Activated naive CD4-positive, alpha-beta T cell treated with anti-CD3 and anti-CD28 coated beads, Interleukin-2, amount 50 U/mL, for 72 hours (primary cell): ENCODE results near the gene ADAMTSL4. TPM values are rescaled to one million over a fixed set of nuclear protein-coding genes. Genes with fewer than 3 reads are reported as not detected.
"Not testable (repeated sequence)": the region's sequence is repeated elsewhere in the genome, so short reads cannot be mapped to it uniquely, and the experiment has no call there.

Experiments
- ATAC-seq, 2 donors: fragments of 150-1000 bp; cut with Tn5 transposase; 2 replicates each; pipeline ENCODE4 v1.10.0; 2021; ENCODE audit warnings: mild to moderate bottlenecking in 2 of 2, moderate library complexity in 2 of 2
- DNase-seq, 2 donors: peaks; one replicate each; pipeline ENCODE4 v3.0.0; 2021 to 2022; ENCODE audit warnings: low spot score in 2 of 2
- H3K27ac Mint-ChIP-seq, 2 donors: one replicate each; pipeline ENCODE4 v1.8.0; 2022; ENCODE audit warnings: mild to moderate bottlenecking in 2 of 2, mixed read lengths in 2 of 2
- H3K36me3 Mint-ChIP-seq, 2 donors: one replicate each; pipeline ENCODE4 v1.8.0; 2022; ENCODE audit warnings: mixed read lengths in 2 of 2
- H3K9me3 Mint-ChIP-seq, 2 donors: one replicate each; pipeline ENCODE4 v1.8.0; 2022; ENCODE audit warnings: mixed read lengths in 2 of 2
- total RNA-seq, 2 donors: library from RNA; stranded (reverse); gene quantifications; one replicate each; pipeline ENCODE4 v1.2.3, GENCODE V29; 2022

The ADAMTSL4 gene
- total RNA-seq, 2 donors from 2014 or later, result 0.96 to 2.9 TPM

DNA sequence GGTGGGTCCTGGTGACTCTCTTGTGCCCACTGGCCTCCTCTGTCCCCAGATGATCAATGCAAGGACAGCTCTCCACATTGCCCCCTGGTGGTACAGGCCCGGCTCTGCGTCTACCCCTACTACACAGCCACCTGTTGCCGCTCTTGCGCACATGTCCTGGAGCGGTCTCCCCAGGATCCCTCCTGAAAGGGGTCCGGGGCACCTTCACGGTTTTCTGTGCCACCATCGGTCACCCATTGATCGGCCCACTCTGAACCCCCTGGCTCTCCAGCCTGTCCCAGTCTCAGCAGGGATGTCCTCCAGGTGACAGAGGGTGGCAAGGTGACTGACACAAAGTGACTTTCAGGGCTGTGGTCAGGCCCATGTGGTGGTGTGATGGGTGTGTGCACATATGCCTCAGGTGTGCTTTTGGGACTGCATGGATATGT is 10.8 kb downstream of the ADAMTSL4 start:
- Mint-ChIP-seq H3K9me3 (no peaks in the 10 kb centered on the region), H3K27ac (peak overlapping the region; percentile 68 to 100), H3K36me3 (no peaks in the 10 kb centered on the region)
- ATAC-seq, result peak in 1 of 2 donors; percentile 19
- DNase-seq, result peak; percentile 76 to 86

DNA sequence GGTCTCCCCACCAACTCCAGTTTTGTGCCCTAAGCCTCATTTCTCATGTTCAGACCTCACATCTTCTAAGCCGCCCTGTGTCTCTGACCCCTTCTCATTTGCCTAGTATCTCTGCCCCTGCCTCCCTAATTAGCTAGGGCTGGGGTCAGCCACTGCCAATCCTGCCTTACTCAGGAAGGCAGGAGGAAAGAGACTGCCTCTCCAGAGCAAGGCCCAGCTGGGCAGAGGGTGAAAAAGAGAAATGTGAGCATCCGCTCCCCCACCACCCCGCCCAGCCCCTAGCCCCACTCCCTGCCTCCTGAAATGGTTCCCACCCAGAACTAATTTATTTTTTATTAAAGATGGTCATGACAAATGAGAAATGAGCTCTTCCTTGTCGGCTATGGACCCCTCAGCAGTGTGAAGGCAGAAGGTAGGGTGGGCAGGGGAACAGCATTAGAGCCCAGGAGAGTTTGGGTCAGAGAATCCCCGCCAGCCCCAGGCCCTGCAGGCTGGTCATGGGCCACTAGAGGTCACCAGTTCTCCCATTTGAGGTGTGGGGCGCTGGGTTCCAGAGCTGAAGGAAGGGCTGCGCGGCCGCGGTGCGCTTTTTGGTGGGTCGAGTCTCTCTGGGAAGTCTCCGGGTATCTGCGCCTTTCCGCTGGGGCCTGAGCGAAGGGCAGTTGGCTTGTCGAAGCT is 11.5 kb downstream of the ADAMTSL4 start:
- DNase-seq, result peak; percentile 87 to 91
- ATAC-seq, result peak; percentile 38
- H3K36me3 Mint-ChIP-seq, result no peaks in the 10 kb centered on the region
- H3K9me3 Mint-ChIP-seq, result no peaks in the 10 kb centered on the region
- peak overlapping the region; percentile 100 for H3K27ac Mint-ChIP-seq

DNA sequence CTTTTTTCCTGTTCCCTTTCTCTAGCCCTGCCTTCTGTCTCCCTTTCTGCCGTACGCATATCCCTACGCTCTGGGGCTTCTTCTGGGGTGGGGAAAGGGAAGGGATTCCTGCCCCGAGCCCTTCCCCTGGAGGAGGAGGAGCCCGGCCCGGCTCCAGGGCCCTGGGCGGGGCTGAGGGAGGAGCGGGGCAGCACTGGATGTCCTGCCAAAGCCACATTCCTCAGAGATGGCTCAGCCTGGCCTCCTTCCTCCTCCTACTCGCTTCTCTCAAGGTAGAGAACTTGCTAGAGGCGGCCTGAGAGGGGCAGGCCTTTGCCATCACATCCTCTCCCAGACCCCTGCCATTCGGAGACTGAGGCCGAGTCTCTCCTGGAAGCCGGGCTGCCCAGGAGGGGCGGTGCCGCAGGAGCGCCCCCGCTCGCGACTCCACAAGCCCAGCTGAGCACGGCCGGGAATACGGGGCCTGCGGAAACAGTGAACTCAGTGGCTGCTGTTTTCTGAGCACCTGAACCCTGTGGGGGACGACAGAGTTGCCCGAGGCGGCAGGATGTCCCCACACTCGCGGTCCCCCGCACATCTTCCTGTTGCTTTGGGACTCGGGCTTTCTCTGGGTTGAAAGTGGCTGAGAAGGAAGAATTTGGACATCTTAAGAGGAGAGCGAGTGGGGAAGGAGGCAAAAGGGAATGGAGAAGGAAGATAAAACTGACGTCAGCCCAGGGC is 12.2 kb downstream of the ADAMTSL4 start:
- ATAC-seq (peak; percentile 42 to 49), DNase-seq (peak; percentile 73 to 85)
- Mint-ChIP-seq H3K36me3 (no peaks in the 10 kb centered on the region), H3K27ac (peak overlapping the region; percentile 100), H3K9me3 (no peaks in the 10 kb centered on the region)

DNA sequence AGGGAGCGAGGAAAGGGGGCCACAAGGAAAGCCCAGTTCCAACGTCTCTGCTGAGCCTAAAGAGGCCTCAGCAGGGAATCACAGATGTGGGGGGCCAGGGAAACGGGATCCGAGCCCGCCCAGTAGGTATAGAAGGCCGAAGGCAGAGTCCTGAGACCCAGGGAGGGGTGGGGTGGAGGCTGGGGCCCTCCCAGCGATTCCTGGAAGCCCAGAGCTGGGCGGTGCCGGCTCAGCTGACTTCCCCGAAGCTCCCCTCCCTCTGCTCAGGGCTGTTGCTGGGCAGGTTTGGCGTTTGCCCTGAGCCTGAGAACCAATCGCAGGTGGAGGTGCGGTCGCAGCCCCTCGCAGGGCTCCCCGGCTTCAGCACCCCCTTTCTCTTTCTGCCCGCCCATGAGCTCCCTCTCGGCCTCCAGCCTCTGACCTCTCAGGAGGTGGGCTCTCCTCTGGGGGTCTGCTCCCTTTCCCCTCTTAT is 12.8 kb downstream of the ADAMTSL4 start:
- H3K27ac Mint-ChIP-seq, result peak overlapping the region; percentile 100
- peaks cover 0 to 1% of the 10 kb centered on the region in 2 donors for H3K36me3 Mint-ChIP-seq
- peak; percentile 58 to 60 for ATAC-seq
- no peaks in the 10 kb centered on the region for H3K9me3 Mint-ChIP-seq
- peak; percentile 90 for DNase-seq

DNA sequence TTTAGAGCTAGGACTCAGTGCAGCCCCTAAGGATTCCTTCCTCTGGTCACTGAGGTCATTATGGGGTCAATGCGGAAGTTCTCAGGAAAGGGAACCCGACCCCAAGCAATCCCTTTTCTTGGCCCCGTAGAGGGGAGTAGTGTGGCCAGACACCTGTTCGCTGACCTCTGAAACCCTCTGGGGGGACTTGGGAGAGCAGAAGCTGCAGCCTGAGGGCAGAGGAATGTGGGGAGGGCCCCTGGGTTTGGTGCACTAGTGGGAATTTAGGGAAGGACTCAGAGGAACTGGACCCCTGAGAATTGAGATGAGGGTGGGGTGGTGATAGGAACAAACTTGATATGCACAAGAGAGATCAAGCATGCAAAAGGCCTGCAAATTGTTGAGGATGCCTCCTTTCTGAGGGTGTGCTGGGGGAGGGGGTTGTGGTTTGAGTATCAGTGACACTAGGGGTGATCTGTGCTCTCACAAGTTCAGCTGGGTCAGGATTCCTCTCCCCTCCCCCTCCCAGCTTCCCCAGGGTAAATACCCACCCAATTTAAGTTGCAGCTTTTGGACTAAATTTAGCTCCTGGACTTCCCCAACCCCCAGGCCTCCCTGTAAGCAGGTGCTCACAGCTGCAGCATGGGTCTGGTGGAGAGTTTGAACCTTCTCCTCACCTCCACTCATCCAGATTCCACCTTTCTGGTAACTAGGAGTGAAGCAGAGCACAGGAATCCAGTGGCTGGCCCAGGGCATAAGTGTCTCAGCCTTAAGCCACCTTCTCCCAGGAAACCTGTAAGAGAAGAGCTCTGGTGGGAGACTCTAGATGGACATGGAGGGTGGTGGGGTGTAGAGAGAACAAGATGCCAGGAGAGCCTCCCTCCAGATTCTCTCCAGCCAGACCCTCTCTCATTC is 13.5 kb downstream of the ADAMTSL4 start:
- Mint-ChIP-seq H3K9me3 (no peaks in the 10 kb centered on the region), H3K36me3 (peaks cover 0 to 4% of the 10 kb centered on the region in 2 donors), H3K27ac (peak overlapping the region; percentile 100)
- peak; percentile 74 to 84 for DNase-seq
- ATAC-seq, result peak; percentile 29 to 36

DNA sequence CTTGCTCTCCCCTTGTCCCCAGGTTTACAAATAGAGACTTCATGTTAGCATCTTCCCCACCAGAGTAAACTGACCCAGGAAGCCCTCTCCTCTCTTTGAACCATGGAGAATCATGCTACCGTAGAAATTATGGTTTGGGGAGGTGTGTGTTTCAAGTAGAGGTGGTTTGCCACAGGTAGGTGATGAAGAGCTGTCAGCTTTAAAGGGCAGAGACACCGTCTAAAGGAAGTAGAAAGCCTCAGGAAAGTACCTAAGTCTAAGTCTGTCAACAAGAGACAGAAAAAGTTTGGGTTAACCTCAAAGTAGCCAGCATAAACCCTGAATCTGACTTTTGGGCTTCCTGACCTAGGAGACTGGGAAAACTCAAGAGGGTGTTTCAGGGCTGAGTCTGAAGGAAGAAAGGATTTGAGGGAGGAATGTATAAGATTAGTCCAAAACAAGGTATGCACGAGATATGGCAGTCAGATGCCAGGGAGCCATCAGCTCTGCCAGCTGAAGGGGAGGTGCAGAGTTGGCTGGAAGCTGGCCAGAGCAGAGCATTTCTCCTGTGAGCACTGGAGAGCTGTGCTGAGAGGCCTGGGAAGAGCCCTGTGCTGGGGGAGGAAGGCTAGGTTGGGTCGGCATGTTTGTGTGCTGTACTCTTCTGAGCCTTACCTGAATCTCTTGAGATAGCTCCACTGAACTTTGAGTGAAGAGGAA is 14.3 kb downstream of the ADAMTSL4 start:
- Mint-ChIP-seq H3K36me3 (peaks cover 0 to 4% of the 10 kb centered on the region in 2 donors), H3K9me3 (no peaks in the 10 kb centered on the region), H3K27ac (peak overlapping the region; percentile 100)
- ATAC-seq (peak; percentile 28 to 39), DNase-seq (peak in 1 of 2 donors; percentile 39)

DNA sequence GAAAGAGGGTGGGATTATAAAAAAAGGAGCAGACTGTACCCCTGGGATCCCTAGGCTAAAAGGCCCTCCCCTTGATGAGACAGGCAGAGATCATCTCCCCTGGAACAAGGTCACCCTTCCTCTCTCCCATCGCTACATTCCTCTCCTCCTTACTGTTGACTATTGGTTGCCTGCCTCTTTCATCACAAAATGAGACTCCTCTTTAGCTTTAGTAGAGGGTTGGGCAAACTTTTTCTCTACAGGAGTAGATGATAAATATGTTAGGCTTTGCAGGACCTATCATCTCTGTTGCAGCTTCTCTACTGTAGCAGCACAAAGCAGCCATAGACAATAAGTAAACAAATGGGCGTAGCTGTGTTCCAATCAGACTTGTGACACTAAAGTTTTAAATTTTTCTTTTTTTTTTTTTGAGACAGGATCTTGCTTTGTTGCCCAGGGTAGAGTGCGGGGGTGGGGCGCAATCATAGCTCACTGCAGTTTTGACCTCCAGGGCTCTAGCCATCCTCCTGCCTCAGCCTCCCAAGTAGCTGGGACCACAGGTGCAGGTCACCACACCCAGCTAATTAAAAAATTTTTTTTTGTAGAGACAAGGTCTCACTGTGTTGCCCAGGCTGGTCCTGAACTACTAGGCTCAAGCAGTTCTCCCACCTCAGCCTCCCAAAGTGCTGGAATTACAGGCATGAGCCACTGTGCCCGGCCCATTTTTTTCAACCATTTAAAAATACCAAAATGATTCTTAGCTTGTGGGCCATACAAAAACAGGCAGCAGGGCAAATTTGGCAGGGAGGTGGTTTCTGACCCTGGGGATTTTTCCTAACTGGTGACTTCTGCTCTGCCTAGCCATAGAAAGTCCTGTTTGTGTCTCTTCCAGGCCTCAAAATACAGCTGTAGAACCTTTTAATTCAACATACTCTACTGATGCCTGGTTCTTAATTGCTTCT is 15.1 kb downstream of the ADAMTSL4 start:
- Mint-ChIP-seq H3K36me3 (peaks cover 0 to 4% of the 10 kb centered on the region in 2 donors), H3K27ac (peak overlapping the region; percentile 100), H3K9me3 (no peaks in the 10 kb centered on the region)
- ATAC-seq (no peak), DNase-seq (no peak)

DNA sequence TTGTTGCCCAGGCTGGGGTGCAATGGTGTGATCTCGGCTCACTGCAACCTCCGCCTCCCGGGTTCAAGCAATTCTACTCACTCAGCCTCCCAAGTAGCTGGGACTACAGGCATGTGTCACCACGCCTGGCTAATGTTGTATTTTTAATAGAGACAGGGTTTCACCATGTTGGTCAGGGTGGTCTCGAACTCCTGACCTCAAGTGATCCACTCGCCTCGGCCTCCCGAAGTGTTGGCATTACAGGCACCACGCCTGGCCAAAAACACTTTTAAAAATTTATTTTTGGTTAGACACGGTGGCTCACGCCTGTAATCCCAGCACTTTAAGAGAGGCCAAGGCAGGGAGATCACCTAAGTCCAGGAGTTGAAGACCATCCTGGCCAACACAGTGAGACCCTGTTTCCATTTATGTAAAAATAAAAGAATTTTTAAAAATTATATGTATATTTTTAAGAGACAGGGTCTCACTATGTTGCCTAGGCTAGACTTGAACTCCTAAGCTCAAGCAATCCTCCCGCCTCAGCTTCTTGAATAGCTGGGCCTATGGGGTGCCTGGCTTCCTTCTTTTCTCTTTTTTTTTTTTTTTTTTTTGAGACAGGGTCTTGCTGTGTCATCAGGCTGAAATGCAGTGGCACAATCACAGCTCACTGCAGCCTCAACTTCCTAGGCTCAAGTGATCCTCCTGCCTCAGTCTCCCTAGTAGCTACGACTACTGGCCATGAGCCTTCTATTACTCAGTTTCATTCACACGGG is 16.2 kb downstream of the ADAMTSL4 start:
- not testable (repeated sequence) for H3K9me3 Mint-ChIP-seq, H3K36me3 Mint-ChIP-seq, DNase-seq, ATAC-seq
- peak overlapping the region; percentile 90 to 100 for H3K27ac Mint-ChIP-seq

DNA sequence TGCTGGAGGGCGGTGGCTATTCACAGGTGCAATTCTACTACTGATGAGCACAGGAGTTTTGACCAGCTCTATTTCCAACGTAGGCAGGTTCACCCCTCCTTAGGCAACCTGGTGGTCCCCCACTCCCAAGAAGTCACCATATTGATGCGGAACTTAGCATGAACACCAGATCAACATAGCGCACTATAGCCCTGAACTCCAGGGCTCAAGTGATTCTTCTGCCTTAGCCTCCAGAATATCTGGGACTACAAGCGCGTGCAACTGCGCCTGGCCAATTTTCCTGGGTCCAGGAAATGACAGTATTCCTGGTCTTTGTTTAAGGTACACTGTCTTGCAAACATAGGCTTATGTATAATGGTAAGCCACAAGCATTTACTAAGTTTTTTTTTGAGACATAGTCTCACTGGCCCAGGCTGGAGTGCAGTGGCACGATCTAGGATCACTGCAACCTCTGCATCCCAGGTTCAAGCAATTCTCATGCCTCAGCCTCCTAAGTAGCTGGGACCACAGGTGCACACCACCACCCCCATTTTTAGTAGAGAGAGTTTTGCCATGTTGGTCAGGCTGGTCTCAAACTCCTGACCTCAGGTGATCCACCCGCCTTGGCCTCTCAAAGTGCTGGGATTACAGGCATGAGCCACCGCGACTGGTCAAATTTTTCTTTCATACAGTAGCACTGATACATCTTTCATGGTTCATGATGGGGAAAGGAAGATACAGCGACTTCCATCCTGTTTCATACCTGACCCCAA is 17.6 kb downstream of the ADAMTSL4 start:
- H3K36me3 Mint-ChIP-seq, result peaks cover 4 to 15% of the 10 kb centered on the region in 2 donors
- no peak for DNase-seq
- peak overlapping the region; percentile 96 to 99 for H3K27ac Mint-ChIP-seq
- H3K9me3 Mint-ChIP-seq, result no peaks in the 10 kb centered on the region
- no peak for ATAC-seq

DNA sequence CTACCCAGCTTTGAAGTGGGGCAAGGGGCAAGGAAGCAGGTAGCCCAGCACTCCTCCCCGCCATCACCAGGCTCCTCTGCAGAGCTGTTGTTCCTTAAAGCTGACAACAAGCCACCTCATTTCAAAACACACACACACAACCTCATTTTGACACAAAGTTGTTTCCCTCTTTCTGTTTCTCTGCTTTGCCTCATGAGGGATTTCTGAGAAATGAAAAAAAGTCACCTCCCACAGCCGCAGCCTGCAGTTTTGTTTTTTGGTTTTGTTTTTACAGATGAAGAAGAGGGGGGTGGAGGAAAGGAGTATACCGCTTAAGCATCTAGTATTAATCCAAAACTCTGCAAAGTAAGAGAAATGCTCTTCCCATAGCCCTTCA is 18.1 kb downstream of the ADAMTSL4 start:
- peak; percentile 52 to 54 for ATAC-seq
- H3K27ac Mint-ChIP-seq, result peak overlapping the region; percentile 96 to 99
- H3K36me3 Mint-ChIP-seq, result peaks cover 6 to 17% of the 10 kb centered on the region in 2 donors
- peak; percentile 62 to 80 for DNase-seq
- H3K9me3 Mint-ChIP-seq, result no peaks in the 10 kb centered on the region

DNA sequence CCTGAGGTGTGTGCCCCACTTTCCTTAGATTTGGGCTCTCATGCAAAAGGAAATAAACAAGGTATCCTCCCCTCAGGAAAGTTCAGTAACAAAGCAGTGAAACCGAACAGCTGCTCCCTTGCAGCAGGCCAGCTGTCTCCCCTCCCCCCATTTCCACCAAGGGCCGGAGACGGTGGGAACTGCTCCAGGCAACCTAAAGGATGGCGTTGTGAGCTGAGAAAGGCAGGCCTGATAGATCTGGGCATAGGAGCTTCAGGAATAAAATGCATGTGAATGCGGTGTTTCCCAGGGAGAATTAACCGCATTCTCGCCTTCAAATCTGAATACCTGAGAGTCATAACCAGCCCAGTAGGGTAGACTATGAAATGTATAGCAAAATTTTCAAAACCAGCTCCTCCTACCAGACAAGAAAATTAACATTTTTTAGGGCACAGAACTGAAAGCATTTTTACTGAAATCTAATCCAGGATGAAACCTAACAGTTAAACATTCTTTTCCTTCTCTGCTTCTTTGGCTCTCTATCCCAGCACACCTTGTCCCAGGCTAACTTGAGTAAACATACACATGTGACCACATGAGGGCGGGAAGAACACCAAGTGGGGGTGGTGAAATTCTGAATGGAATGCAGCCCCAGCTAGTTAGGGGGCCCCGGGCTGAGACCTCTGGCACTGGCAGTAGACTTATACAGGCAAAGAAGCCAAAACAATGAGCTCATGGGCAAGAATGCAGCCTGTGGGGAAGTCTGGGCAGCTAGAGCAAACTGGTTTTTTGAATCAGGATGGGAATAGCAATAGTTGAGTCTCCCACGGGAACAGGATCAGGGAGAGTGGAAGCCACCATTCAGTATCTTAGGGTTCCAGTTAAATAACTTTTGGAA is 18.7 kb downstream of the ADAMTSL4 start:
- Mint-ChIP-seq H3K27ac (peak overlapping the region; percentile 96 to 99), H3K36me3 (peaks cover 9 to 23% of the 10 kb centered on the region in 2 donors), H3K9me3 (no peaks in the 10 kb centered on the region)
- DNase-seq, result peak in 1 of 2 donors; percentile 69
- ATAC-seq, result peak; percentile 22 to 36

DNA sequence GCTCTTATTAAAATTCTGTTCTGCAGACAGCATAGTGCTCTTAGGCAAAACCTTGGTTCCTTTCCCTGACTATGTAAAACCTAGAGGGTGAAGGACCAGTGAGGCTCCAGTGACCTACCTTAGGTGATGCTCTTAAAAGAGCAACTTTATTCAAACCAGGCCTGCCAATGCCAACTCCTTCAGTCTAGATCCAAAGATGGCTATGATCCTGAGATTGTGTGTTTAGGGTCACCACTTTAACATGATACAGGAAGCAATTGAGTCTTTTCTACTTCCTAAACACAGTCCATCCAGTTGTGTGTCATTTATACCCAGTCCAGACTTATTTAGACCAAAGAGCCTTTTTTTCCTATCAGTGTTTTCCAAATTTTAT is 19.4 kb downstream of the ADAMTSL4 start:
- Mint-ChIP-seq H3K36me3 (peaks cover 11 to 30% of the 10 kb centered on the region in 2 donors), H3K27ac (peak overlapping the region; percentile 96 to 99), H3K9me3 (no peaks in the 10 kb centered on the region)
- DNase-seq (peak in 1 of 2 donors; percentile 17), ATAC-seq (peak in 1 of 2 donors; percentile 5)
